Kasumi-1 (cell line): Measurements from ENCODE around the gene FHOD1.

Experiments used
- DNase-seq, 2 experiments: peaks; one replicate each; lab custom pipeline; 2025; lab: John Stamatoyannopoulos, UW

FHOD1 gene

GRCh38 chr16:67249178-67250044 is 2.1 kb upstream of the FHOD1 start:
- DNase-seq = no peak

GRCh38 chr16:67248401-67249177 is 1.3 kb upstream of the FHOD1 start, which contains the start of gene SLC9A5:
SLC9A5 (plus strand) TSS chr16:67248979; CDS start chr16:67249015, 36 bp downstream.
- no peak for DNase-seq

DNA sequence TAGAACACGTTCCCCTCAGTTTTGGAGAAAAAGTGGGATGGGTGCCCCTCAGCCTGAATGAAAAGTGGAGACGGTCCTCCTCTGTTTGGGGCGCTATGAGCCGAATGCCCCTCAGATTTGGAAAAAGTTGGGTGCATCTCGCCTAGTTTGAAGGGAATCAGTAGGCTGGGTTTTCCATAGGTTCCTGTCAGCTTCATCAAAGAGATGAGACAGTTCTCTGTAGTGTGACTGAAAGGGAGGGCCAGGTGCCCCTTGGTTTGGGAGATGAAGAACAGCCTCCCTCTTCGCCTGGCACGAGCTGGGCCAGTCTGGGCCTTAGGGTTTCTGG is 756 bp upstream of the FHOD1 start:
- no peak for DNase-seq

DNA sequence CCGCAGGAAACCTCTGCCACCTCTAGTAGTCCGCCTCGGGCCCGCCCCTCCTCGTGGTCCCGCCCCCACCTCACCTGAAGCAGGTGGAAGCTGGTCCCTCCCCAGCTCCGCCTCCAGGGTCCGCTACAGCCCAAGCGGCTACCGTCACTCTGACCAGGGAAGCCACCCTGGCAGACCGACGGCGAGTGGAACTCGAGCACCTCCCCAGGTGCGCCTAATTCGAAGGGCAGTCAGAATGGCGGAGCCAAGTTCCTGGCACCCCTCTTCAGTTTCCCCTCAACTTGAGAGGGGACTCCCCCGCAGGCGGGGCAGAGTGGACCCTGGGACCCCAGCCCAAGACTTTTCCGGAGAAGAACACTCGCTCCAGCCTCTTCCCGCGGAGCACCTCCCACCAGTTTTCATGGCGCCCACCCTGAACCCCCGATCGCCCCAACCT is 507 bp downstream of the FHOD1 start:
- no peak for DNase-seq

GRCh38 chr16:67246081-67246755 is 1.1 kb downstream of the FHOD1 start:
- peak; percentile 68 to 86 for DNase-seq

- no peak for DNase-seq
Measured at GRCh38 chr16:67245674-67246080, 1.6 kb downstream of the FHOD1 start.

DNA sequence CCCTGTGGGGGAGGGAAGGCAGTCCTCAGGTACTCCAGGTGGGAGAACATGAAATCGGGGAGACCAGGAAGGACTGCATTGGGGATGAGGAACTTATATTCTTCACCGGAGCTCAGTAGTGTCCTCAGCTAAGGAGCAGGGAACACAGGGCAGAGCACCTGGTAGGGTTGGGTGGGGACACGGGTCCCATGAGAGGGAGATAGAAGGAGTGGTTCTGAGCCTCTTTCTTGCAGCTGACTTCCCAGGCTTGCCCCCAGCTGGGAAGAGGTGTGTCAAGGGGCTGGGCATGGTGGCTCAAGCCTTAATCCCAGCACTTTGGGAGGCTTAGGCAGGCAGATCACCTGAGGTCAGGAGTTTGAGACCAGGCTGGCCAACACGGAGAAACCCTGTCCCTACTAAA is 2.1 kb downstream of the FHOD1 start:
- DNase-seq = peak in 1 of 2 experiments; percentile 38

- peak; percentile 97 to 98 for DNase-seq
Measured at GRCh38 chr16:67244387-67245185, 2.7 kb downstream of the FHOD1 start.

DNA sequence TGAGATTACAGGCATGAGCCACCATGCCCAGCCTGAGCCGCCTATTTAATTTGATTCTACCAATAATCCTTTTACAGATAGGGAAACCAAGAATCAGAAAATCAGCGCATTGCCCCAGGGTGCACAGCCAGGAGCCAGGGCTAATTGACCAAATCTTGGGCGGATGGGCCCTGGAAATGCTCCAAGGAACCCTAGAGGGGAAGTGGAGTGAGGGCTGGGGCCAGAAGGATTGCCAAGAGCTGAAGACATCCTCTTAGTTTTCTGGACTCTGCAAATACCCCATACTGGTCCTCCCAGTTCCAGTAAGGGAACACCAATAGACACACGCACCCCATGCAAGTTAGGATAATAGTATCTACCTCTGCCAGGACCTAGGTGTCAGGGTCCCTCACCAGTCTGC is 3.8 kb downstream of the FHOD1 start:
- no peak for DNase-seq

DNA sequence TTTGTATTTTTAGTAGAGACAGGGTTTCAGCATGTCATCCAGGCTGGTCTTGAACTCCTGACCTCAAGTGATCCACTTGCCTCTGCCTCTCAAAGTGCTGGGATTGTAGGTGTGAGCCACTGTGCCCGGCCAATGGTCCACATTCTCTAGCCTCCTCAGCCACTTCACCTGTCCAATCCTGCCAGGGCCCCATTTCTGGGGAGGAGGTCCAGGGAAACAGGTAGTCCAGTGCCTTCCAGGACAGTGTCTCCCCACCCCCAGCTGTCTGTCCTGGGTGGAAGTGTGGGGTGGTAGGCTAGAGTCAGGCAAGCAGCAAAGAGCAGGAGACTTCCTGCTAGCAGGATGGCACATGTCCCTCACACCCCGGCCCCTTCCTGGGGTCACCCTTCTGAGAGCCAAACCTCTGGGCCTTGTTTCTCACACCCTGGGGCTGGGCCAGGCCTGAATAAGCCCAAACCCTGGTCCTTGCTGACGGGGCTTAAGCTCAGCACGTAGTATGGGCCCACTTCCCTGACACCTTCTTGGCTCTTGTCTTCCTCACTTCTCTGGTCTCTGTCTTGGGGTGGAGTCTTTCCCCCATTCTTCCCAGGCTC is 5.0 kb downstream of the FHOD1 start:
- no peak for DNase-seq

GRCh38 chr16:67241008-67241900 is 6.0 kb downstream of the FHOD1 start:
- no peak for DNase-seq

DNA sequence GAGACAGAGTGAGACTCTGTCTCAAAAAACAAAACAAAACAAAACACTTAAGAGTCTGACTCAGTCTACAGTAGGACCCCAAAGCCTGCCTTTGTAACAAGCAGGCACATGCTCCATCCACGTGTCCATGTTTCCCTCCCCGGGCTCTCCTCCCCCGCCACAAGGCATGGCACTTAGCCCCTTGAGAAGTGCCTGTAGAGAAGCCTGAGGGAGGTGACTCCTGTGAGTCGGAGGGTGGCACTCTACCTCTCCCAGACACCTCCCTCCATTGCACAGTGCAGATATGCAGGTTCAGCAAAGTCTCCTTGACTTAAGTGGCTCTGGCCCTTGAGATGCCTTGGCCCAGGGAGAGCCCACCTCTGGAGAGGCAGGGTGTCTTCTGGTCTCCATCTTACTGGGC is 6.8 kb downstream of the FHOD1 start:
- DNase-seq = no peak

GRCh38 chr16:67238806-67239470 is 8.3 kb downstream of the FHOD1 start:
- DNase-seq = no peak

GRCh38 chr16:67238278-67238575 is 9.1 kb downstream of the FHOD1 start:
- no peak for DNase-seq

DNA sequence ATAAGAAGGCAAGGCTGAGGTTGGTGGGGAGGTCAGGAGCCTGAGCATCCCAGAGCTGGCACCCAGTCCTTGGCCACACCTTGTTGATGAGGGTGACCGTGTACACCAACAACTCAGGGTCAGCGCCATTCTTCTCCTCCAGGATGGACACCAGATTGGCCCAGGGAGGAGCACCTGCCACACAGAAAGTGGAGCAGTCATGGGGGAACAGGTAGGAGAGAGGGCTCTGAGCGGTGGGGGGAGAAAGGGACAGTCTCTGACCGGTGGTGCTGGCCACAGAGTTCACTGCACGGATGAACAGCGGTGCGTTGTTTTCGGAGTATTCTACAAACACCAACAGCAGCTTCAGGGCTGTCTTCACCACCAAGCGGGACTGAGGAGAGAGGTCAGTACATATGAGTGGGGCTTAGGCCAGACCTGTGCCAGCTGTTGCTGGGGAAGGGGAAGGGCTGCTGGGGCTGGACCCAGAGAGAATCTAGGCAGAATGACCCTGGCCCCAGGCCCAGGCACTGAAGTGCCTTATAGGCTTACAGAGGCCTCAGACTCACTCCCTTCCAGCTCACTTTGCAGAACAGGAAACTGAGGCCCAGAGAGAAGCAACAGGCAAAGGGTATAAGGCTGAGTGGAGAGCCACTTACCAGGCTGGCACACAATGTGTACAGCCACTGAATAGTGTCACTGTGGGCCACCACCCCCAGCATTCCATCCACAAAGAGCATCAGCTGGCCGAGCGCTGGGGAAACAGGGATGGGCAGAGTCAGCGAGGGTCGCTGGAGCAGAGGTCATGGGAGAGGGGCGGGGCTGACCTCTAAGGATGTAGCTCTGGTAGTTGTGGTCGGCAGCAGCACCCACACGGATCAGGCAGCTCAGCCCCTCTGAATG is 9.6 kb downstream of the FHOD1 start:
- DNase-seq = no peak

GRCh38 chr16:67236563-67237395 is 10.5 kb downstream of the FHOD1 start:
- peak; percentile 31 to 41 for DNase-seq

DNA sequence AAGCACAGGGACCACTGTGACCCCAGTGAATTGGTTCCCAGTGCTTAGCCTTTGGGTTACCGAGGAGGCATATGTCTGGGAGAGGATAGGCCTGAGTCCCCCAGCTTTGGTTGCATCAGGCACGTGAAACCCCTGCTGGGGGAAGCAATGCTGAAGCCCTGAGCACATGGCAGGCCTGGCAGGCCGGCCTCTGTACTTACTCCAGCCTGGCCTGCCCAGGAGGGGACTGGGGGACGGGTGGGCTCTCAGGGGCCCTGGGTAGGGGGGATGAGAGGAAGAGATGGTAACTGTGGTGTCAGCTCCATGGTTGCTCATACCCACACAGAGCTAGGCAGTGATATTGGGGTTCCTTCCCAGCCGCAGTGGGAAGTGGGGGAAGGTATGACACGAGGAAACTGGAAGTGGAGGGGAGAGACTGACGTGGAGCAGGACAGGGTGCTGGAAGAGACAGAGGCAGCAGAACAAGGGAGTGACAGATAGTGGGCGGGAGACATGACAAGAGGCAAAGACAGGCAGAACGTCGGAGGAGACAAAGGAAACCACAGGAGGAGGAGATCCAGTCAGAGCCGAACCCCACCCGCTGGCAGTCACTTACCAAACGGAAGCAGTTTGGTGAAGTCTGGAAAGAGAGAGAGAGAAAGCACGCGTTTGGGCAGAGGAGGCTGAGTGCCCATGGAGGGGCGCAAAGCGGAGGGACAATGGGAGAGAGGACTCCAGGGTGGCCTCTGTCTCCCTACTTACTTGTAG is 11.3 kb downstream of the FHOD1 start:
- no peak for DNase-seq
